Body of pancreas (tissue), 4 donors: Measurements from ENCODE around the gene MCTP1. TPM values are rescaled to one million over a fixed set of nuclear protein-coding genes. Genes with fewer than 3 reads are reported as not detected.

ENCODE experiments used
- ATAC-seq: fragments of 150-250 bp; one replicate; pipeline ENCODE4 v1.9.1; 2016
- DNase-seq, 4 donors: peaks; one replicate each; pipeline ENCODE4 v3.0.0-alpha.2; 2019
- H3K27ac ChIP-seq, 4 donors: fragments of 200-600 bp; sonication (generic); 1 replicate in 3 of 4; 2 replicates in 1 of 4; pipeline versions ENCODE4 v1.5.1 to v1.6.1; 2016 to 2019; ENCODE audit warnings: mild to moderate bottlenecking in 1 of 4, mixed read lengths in 1 of 4, moderate library complexity in 1 of 4
- H3K27me3 ChIP-seq, 2 donors: fragments of 200-600 bp; sonication (generic); one replicate each; pipeline ENCODE4 v1.6.0; 2016; ENCODE audit warnings: mild to moderate bottlenecking in 1 of 2
- H3K36me3 ChIP-seq, 2 donors: fragments of 200-600 bp; sonication (generic); replicated peaks in 1 of 2; 2 replicates each; pipeline ENCODE4 v1.5.1; 2016; ENCODE audit warnings: low read depth in 2 of 2; ENCODE audit not compliant: insufficient read depth in 1 of 2
- H3K4me1 ChIP-seq: fragments of 200-600 bp; sonication (generic); one replicate; pipeline ENCODE4 v1.6.0; 2016
- H3K4me3 ChIP-seq, 2 donors: fragments of 200-600 bp; sonication (generic); 1 replicate in 1 of 2; 2 replicates in 1 of 2; pipeline ENCODE4 v1.5.1; 2016 to 2019
- H3K9me3 ChIP-seq, 3 donors: fragments of 200-600 bp; sonication (generic); 1 replicate in 2 of 3; 2 replicates in 1 of 3; pipeline ENCODE4 v1.5.1; 2016
- CTCF ChIP-seq, 7 experiments: fragments of 450-650 bp in 4 of 7; fragments of 200-600 bp in 3 of 7; sonication (generic) in 3 of 7; IDR thresholded peaks; one replicate each; pipeline ENCODE4 v1.5.1; 2016 to 2019; ENCODE audit warnings: antibody characterized with exemption in 7 of 7
- POLR2A ChIP-seq, 3 donors: fragments of 450-650 bp; IDR thresholded peaks; one replicate each; pipeline ENCODE4 v1.6.1; 2016; ENCODE audit warnings: antibody characterized with exemption in 3 of 3, mild to moderate bottlenecking in 2 of 3
- WGBS, 2 donors: methylation state at CpG; one replicate each; pipeline ENCODE4 v1.1.5; 2017; 5-methylcytosine and 5-hydroxymethylcytosine counted together
- intact Hi-C: fragments of 100-400 bp; cut with DNase I; formaldehyde crosslinking; loops from one replicate; pipeline ENCODE4 v1.15.1; 2023
- total RNA-seq, 2 donors: library from RNA; depleted of rRNA; stranded (reverse); fragments of >200 nt; gene quantifications; one replicate each; pipeline ENCODE4 v1.1.0, GENCODE V29; 2016

Gene MCTP1
- total RNA-seq, 2 donors from 2014 or later = 3.6 to 8.8 TPM

- intact Hi-C loops = no loop called here
- Histone ChIP-seq H3K36me3 (no peaks in the 10 kb centered on the region), H3K27me3 (no peaks in the 10 kb centered on the region), H3K4me3 (no peak overlapping the region), H3K4me1 (no peaks in the 10 kb centered on the region), H3K27ac (no peak overlapping the region), H3K9me3 (no peaks in the 10 kb centered on the region)
- DNase-seq (no peak), ATAC-seq (no peak)
- TF ChIP-seq POLR2A (IDR thresholded peaks at IDR 0.05) = no peak
- TF ChIP-seq CTCF (IDR thresholded peaks at IDR 0.05) = no peak
- 48 to 69% methylated on average over 2 of the region's 2 CpGs for WGBS, 2 donors
Observed at GRCh38 chr5:95090774-95091173, 194.1 kb downstream of the MCTP1 start.

DNA sequence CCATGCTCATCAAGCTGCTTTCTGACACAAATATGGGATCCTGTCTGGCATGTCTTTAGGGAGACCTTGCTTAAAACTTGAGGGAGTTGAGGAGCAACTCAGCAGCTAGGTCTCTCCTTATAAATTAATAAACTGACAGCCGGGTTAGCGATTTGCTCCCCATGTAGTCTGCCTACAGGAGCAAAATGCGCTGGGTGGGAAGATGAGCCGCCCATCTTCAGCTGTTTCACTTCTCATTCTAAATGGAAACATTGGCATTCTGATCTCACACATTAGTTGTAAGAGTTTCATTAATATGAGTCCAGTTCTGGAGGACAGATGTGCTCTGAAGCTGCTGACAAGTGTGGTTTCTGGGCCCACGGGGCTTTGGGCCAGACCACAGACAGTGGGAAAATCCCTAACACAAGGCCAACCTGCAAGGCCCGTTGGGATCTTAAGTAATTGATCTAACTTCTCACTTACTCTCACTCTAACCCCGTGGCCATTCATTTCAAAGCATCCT, 197.0 kb downstream of the MCTP1 start:
- DNase-seq (no peak), ATAC-seq (no peak)
- Histone ChIP-seq H3K4me1 (no peaks in the 10 kb centered on the region), H3K27ac (no peak overlapping the region), H3K4me3 (no peak overlapping the region), H3K9me3 (no peaks in the 10 kb centered on the region), H3K27me3 (no peaks in the 10 kb centered on the region), H3K36me3 (no peaks in the 10 kb centered on the region)
- TF ChIP-seq POLR2A (IDR thresholded peaks at IDR 0.05) = no peak
- no peak for TF ChIP-seq CTCF (IDR thresholded peaks at IDR 0.05)
- WGBS, 2 donors = 62 to 74% methylated on average over 7 of the region's 7 CpGs
- intact Hi-C loops = no loop called here

- Histone ChIP-seq H3K9me3 (no peaks in the 10 kb centered on the region), H3K27ac (no peak overlapping the region), H3K4me3 (no peak overlapping the region), H3K27me3 (no peaks in the 10 kb centered on the region), H3K36me3 (no peaks in the 10 kb centered on the region), H3K4me1 (no peaks in the 10 kb centered on the region)
- ATAC-seq (no peak), DNase-seq (no peak)
- WGBS, 2 donors = 43 to 46% methylated on average over 6 of the region's 6 CpGs
- TF ChIP-seq CTCF (IDR thresholded peaks at IDR 0.05) (no peak), POLR2A (IDR thresholded peaks at IDR 0.05) (no peak)
- intact Hi-C loops = no loop called here
Observed at GRCh38 chr5:95086927-95087815, 197.7 kb downstream of the MCTP1 start.

GRCh38 chr5:95084757-95085156, 200.1 kb downstream of the MCTP1 start:
- no peak for TF ChIP-seq CTCF (IDR thresholded peaks at IDR 0.05)
- no peak for TF ChIP-seq POLR2A (IDR thresholded peaks at IDR 0.05)

DNA sequence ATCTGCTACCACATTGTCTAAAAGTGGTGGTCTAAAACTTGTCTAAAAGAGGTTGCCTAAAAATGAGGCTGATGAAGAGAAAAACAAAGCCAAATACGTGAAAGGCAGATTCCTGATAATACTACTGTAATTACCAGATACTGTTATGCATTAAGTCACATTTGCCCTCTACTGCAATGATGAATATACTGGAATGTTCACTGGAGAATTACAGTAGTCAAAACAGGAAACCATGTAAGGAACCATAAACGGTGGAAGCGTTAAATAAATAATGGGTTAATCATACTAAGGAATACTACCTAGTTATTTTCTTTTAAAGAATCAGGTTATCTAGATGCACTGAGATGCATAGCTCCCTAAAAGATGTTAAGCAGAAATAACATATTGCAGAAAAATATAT, 201.3 kb downstream of the MCTP1 start:
- DNase-seq (no peak), ATAC-seq (no peak)
- Histone ChIP-seq H3K36me3 (no peaks in the 10 kb centered on the region), H3K27ac (no peak overlapping the region), H3K4me1 (no peaks in the 10 kb centered on the region), H3K27me3 (no peaks in the 10 kb centered on the region), H3K9me3 (no peaks in the 10 kb centered on the region), H3K4me3 (no peak overlapping the region)
- intact Hi-C loops = no loop called here
- TF ChIP-seq CTCF (IDR thresholded peaks at IDR 0.05) = no peak
- no peak for TF ChIP-seq POLR2A (IDR thresholded peaks at IDR 0.05)
- 66 to 70% methylated on average over 3 of the region's 3 CpGs for WGBS, 2 donors

More at GRCh38 chr5:95084757-95085156, 200.1 kb downstream of the MCTP1 start:
- intact Hi-C loops = no loop called here
- DNase-seq (no peak), ATAC-seq (no peak)
- Histone ChIP-seq H3K36me3 (no peaks in the 10 kb centered on the region), H3K9me3 (no peaks in the 10 kb centered on the region), H3K4me3 (no peak overlapping the region), H3K27ac (no peak overlapping the region), H3K27me3 (no peaks in the 10 kb centered on the region), H3K4me1 (no peaks in the 10 kb centered on the region)
